Testis (tissue), 3 donors: Measurements from ENCODE around the gene CD200. TPM values are rescaled to one million over a fixed set of nuclear protein-coding genes. Genes with fewer than 3 reads are reported as not detected.

ENCODE experiments used
- DNase-seq: peaks from one replicate; pipeline ENCODE4 v3.0.0-alpha.2; 2019
- H3K27ac ChIP-seq, 2 donors: fragments of 200-600 bp; sonication (generic); one replicate each; pipeline ENCODE4 v1.5.1; 2019
- H3K27me3 ChIP-seq: fragments of 200-600 bp; sonication (generic); one replicate; pipeline ENCODE4 v1.5.1; 2019
- H3K36me3 ChIP-seq: fragments of 200-600 bp; sonication (generic); one replicate; pipeline ENCODE4 v1.5.1; 2017; ENCODE audit warnings: low read depth; ENCODE audit errors: missing control alignments
- H3K4me1 ChIP-seq: fragments of 200-600 bp; sonication (generic); one replicate; pipeline ENCODE4 v1.5.1; 2019
- H3K4me3 ChIP-seq, 2 donors: fragments of 200-600 bp; sonication (generic); one replicate each; pipeline ENCODE4 v1.5.1; 2017 to 2019
- H3K9me3 ChIP-seq: fragments of 200-600 bp; sonication (generic); one replicate; pipeline ENCODE4 v1.5.1; 2017
- CTCF ChIP-seq, 3 experiments: fragments of 450-650 bp in 2 of 3; fragments of 200-600 bp in 1 of 3; sonication (generic) in 1 of 3; IDR thresholded peaks; one replicate each; pipeline ENCODE4 v1.5.1; 2016 to 2019; ENCODE audit warnings: antibody characterized with exemption in 3 of 3, mild to moderate bottlenecking in 2 of 3, moderate library complexity in 1 of 3
- POLR2A ChIP-seq: fragments of 450-650 bp; IDR thresholded peaks from one replicate; pipeline ENCODE4 v1.6.1; 2017; ENCODE audit warnings: antibody characterized with exemption, mild to moderate bottlenecking, moderate library complexity
- WGBS, 2 donors: methylation state at CpG; one replicate each; pipeline ENCODE4 v1.1.5; 2018; 5-methylcytosine and 5-hydroxymethylcytosine counted together
- intact Hi-C: fragments of 100-400 bp; cut with DNase I; formaldehyde crosslinking; loops from one replicate; pipeline ENCODE4 v1.15.1; 2023; ENCODE audit warnings: low total_unique reads
- polyA plus RNA-seq: library from polyadenylated mRNA; stranded (reverse); fragments of 350-450 nt; fragmentation: Illumina TruSeq; extraction: RNeasy Lipid Tissue Mini Kit (QIAGEN cat#74804); gene quantifications from one replicate; pipeline ENCODE4 v1.2.3, GENCODE V29; 2014; ENCODE audit warnings: low read depth, low replicate concordance; ENCODE audit not compliant: insufficient read depth
- total RNA-seq, 2 donors: library from RNA; depleted of rRNA; stranded (reverse); fragments of >200 nt; gene quantifications; one replicate each; pipeline ENCODE4 v1.2.3, GENCODE V29; 2016

CD200 gene
- total and polyA plus RNA-seq, 3 donors from 2014 or later = 3.4 to 8.5 (median 6.3) TPM

GRCh38 chr3:112354642-112355306 lies 21.8 kb downstream of the CD200 start:
- 87 to 95% methylated on average over 2 of the region's 2 CpGs for WGBS, 2 donors
- no peak overlapping the region for H3K27ac ChIP-seq
- TF ChIP-seq POLR2A (no peak), CTCF (IDR thresholded peaks at IDR 0.05) (no peak)
- intact Hi-C loops = no loop called here
- DNase-seq = no peak
- H3K4me1 ChIP-seq = no peaks in the 10 kb centered on the region
- no peak overlapping the region for H3K4me3 ChIP-seq
- no peaks in the 10 kb centered on the region for H3K9me3 ChIP-seq
- no peaks in the 10 kb centered on the region for H3K27me3 ChIP-seq
- H3K36me3 ChIP-seq = no peaks in the 10 kb centered on the region

- 81 to 87% methylated on average over 5 of the region's 5 CpGs for WGBS, 2 donors
- Histone ChIP-seq H3K4me3 (no peak overlapping the region), H3K27ac (no peak overlapping the region), H3K4me1 (no peaks in the 10 kb centered on the region), H3K36me3 (no peaks in the 10 kb centered on the region), H3K9me3 (no peaks in the 10 kb centered on the region), H3K27me3 (no peaks in the 10 kb centered on the region)
- TF ChIP-seq POLR2A (no peak), CTCF (IDR thresholded peaks at IDR 0.05) (no peak)
- DNase-seq = no peak
- intact Hi-C loops = no loop called here
Measured at GRCh38 chr3:112355307-112355687, 22.3 kb downstream of the CD200 start.

GRCh38 chr3:112357930-112358780 lies 25.2 kb downstream of the CD200 start:
- Histone ChIP-seq H3K4me1 (no peaks in the 10 kb centered on the region), H3K27me3 (no peaks in the 10 kb centered on the region), H3K27ac (no peak overlapping the region), H3K36me3 (no peaks in the 10 kb centered on the region), H3K9me3 (no peaks in the 10 kb centered on the region), H3K4me3 (no peak overlapping the region)
- intact Hi-C loops = no loop called here
- WGBS, 2 donors = 57 to 71% methylated on average over 12 of the region's 12 CpGs
- no peak for DNase-seq
- TF ChIP-seq POLR2A (no peak), CTCF (IDR thresholded peaks at IDR 0.05) (no peak)

- Histone ChIP-seq H3K27ac (no peak overlapping the region), H3K9me3 (no peaks in the 10 kb centered on the region), H3K4me1 (no peaks in the 10 kb centered on the region), H3K36me3 (no peaks in the 10 kb centered on the region), H3K27me3 (no peaks in the 10 kb centered on the region), H3K4me3 (no peak overlapping the region)
- no peak for DNase-seq
- intact Hi-C loops = no loop called here
- TF ChIP-seq POLR2A (no peak), CTCF (IDR thresholded peaks at IDR 0.05) (no peak)
- 42 to 69% methylated on average over 2 of the region's 2 CpGs for WGBS, 2 donors
Measured at GRCh38 chr3:112360561-112360960, 27.6 kb downstream of the CD200 start.
